Activated CD4-positive, alpha-beta T cell treated with anti-CD3 and anti-CD28 coated beads for 36 hours (primary cell): ENCODE measurements around the gene PTH1R. TPM values are rescaled to one million over a fixed set of nuclear protein-coding genes. Genes with fewer than 3 reads are reported as not detected.

Experiments used
- ATAC-seq: fragments of 200-7000 bp; cut with Tn5 transposase; one replicate; pipeline ENCODE4 v1.10.0; 2021; ENCODE audit warnings: mild to moderate bottlenecking, moderate library complexity
- CTCF ChIA-PET: fragments of 350-600 bp; sonication (Branson Sonifier 250); formaldehyde crosslinking; loops from one replicate; lab custom pipeline; 2021; ENCODE audit warnings: antibody characterized with exemption; lab: Charles Lee
- POLR2A ChIA-PET: fragments of 350-600 bp; sonication (Branson Sonifier 250); formaldehyde crosslinking; loops from one replicate; lab custom pipeline; 2021; ENCODE audit warnings: antibody characterized with exemption, inconsistent platforms; lab: Charles Lee
- DNase-seq: peaks from one replicate; pipeline ENCODE4 v3.0.0-alpha.2; 2020
- H3K27ac Mint-ChIP-seq: one replicate; pipeline ENCODE4 v1.8.0; 2021; ENCODE audit warnings: mixed read lengths
- H3K27me3 Mint-ChIP-seq: one replicate; pipeline ENCODE4 v1.8.0; 2021; ENCODE audit warnings: mixed read lengths
- H3K36me3 Mint-ChIP-seq: one replicate; pipeline ENCODE4 v1.8.0; 2021; ENCODE audit warnings: low read depth, mixed read lengths
- H3K4me1 Mint-ChIP-seq: one replicate; pipeline ENCODE4 v1.8.0; 2021; ENCODE audit warnings: mixed read lengths
- H3K4me3 Mint-ChIP-seq: one replicate; pipeline ENCODE4 v1.8.0; 2021; ENCODE audit warnings: mild to moderate bottlenecking, moderate library complexity, mixed read lengths
- H3K9me3 Mint-ChIP-seq: one replicate; pipeline ENCODE4 v1.8.0; 2021; ENCODE audit warnings: low read depth, mixed read lengths
- intact Hi-C, 2 experiments: fragments of 100-400 bp; cut with DNase I in 1 of 2; cut with micrococcal nuclease in 1 of 2; formaldehyde crosslinking; loops; one replicate each; pipeline versions ENCODE4 v1.14.2 to v1.15.1; 2022 to 2024; cut with DNase I, micrococcal nuclease
- total RNA-seq, 2 experiments: library from RNA; stranded (reverse); gene quantifications; one replicate each; pipeline ENCODE4 v1.2.3, GENCODE V29; 2021

Gene PTH1R
- total RNA-seq, 2 experiments from 2014 or later = not detected

- POLR2A ChIA-PET = no interaction called here
- H3K4me1 Mint-ChIP-seq = peaks cover 16% of the 10 kb centered on the region
- H3K4me3 Mint-ChIP-seq = no peak overlapping the region
- no peak for DNase-seq
- peaks cover 14% of the 10 kb centered on the region for H3K27me3 Mint-ChIP-seq
- no peaks in the 10 kb centered on the region for H3K36me3 Mint-ChIP-seq
- no peak for ATAC-seq
- no peak overlapping the region for H3K27ac Mint-ChIP-seq
- intact Hi-C loops = no loop called here
- no peaks in the 10 kb centered on the region for H3K9me3 Mint-ChIP-seq
- CTCF ChIA-PET = interaction anchor here (0.7 to 1.7 kb wide), 3 partner anchors 9 to 447 kb away, joined by 4 to 10 read pairs (median 5); no protein-coding TSS in a partner anchor
Measured at GRCh38 chr3:46876313-46877300, 914 bp upstream of the PTH1R start.

GRCh38 chr3:46878781-46879436, 1.4 kb downstream of the PTH1R start:
- ChIA-PET CTCF (interaction anchor here (1.7 kb wide), 1 partner anchor 12 kb away, joined by 10 read pairs; no protein-coding TSS in a partner anchor), POLR2A (no interaction called here)
- H3K4me1 Mint-ChIP-seq = peaks cover 6% of the 10 kb centered on the region
- intact Hi-C loops = no loop called here
- H3K27me3 Mint-ChIP-seq = peaks cover 21% of the 10 kb centered on the region
- H3K4me3 Mint-ChIP-seq = no peak overlapping the region
- no peak overlapping the region for H3K27ac Mint-ChIP-seq
- ATAC-seq (no peak), DNase-seq (no peak)
- H3K9me3 Mint-ChIP-seq = no peaks in the 10 kb centered on the region
- H3K36me3 Mint-ChIP-seq = no peaks in the 10 kb centered on the region

- Mint-ChIP-seq H3K27me3 (peaks cover 31% of the 10 kb centered on the region), H3K27ac (no peak overlapping the region), H3K36me3 (no peaks in the 10 kb centered on the region), H3K4me1 (no peaks in the 10 kb centered on the region), H3K4me3 (no peak overlapping the region), H3K9me3 (no peaks in the 10 kb centered on the region)
- ChIA-PET POLR2A (interaction anchor here (0.7 kb wide), 1 partner anchor 45 kb away, joined by 3 read pairs; no protein-coding TSS in a partner anchor), CTCF (interaction anchor here (1.2 kb wide), 1 partner anchor 29 kb away, joined by 3 read pairs; no protein-coding TSS in a partner anchor)
- ATAC-seq = no peak
- no peak for DNase-seq
- intact Hi-C loops = no loop called here
Measured at GRCh38 chr3:46880884-46881595, 3.5 kb downstream of the PTH1R start.

- Mint-ChIP-seq H3K27me3 (peaks cover 31% of the 10 kb centered on the region), H3K4me3 (peak overlapping the region; percentile 36), H3K4me1 (no peaks in the 10 kb centered on the region), H3K27ac (no peak overlapping the region), H3K9me3 (no peaks in the 10 kb centered on the region), H3K36me3 (no peaks in the 10 kb centered on the region)
- ChIA-PET CTCF (interaction anchor here (0.7 to 1.0 kb wide), 2 partner anchors 28 to 34 kb away, joined by 3 read pairs; no protein-coding TSS in a partner anchor), POLR2A (no interaction called here)
- DNase-seq (peak; percentile 43), ATAC-seq (peak; percentile 38)
- intact Hi-C loops = no loop called here
Measured at GRCh38 chr3:46881596-46882376, 4.3 kb downstream of the PTH1R start.

DNA sequence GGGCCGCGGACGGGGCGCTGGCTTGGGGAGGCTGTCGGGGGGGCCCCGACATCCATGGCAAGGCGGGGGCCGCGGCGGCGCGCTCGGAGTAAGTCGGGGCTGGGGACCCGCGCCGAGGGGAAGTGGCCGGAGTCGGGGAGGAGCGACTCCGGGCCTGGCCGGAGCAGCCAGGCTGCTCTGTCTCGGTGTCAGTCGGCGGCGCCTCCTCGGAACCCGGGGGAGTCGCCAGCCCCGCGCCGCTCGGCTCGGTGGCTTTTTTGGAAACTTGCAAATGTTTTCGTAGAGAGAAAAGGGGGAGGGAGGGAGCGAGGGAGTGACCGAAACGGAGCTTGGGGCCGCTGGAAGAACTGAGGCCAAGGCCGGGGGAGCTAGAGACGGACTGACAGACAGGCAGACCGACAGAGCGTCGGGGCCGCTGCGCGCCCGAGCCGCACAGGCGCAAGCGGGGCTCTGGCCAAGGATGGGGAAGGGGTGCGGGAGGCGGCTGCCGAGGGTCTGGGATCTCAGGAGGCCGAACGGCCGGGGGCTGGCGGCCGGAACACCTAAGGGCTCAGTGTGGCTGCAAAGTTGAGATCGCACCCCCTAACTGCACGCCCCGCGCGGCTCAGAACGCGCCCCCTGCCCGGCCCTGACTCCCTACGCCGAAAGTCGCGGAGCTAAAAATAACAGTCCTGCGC, 5.0 kb downstream of the PTH1R start:
- CTCF ChIA-PET = interaction anchor here (0.7 to 1.0 kb wide), 2 partner anchors 27 to 35 kb away, joined by 3 read pairs; no protein-coding TSS in a partner anchor

GRCh38 chr3:46883054-46883829, 5.7 kb downstream of the PTH1R start:
- Mint-ChIP-seq H3K9me3 (no peaks in the 10 kb centered on the region), H3K4me3 (no peak overlapping the region), H3K4me1 (no peaks in the 10 kb centered on the region), H3K27me3 (peaks cover 33% of the 10 kb centered on the region), H3K27ac (no peak overlapping the region), H3K36me3 (no peaks in the 10 kb centered on the region)
- DNase-seq (peak; percentile 49), ATAC-seq (peak; percentile 57)
- ChIA-PET CTCF (interaction anchor here (0.6 kb wide), 1 partner anchor 103 kb away, joined by 4 read pairs; no protein-coding TSS in a partner anchor), POLR2A (no interaction called here)
- intact Hi-C loops = no loop called here

More for the DNA sequence above, 5.0 kb downstream of the PTH1R start:
- Mint-ChIP-seq H3K4me3 (peak overlapping the region; percentile 49), H3K36me3 (no peaks in the 10 kb centered on the region), H3K27ac (no peak overlapping the region), H3K9me3 (no peaks in the 10 kb centered on the region), H3K27me3 (peaks cover 33% of the 10 kb centered on the region), H3K4me1 (no peaks in the 10 kb centered on the region)
- POLR2A ChIA-PET = no interaction called here
- intact Hi-C loops = no loop called here
- ATAC-seq (no peak), DNase-seq (no peak)

DNA sequence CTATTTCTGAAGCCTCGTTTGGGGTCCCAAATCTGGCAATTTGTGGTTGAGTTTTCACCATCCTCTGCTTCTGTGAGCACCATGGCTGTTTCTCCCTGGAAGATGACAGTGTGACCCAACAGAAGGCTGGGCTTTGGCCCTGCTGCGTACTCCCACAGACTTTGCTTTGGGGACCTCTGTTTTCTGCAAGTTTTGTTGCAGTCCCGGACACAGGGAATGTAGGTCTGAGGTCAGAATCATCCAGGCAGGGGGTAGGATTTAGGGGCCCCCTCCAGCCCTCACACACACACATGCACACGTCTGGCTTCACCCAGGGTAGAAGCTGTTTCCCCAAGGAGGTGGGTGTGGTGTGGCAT, 6.3 kb downstream of the PTH1R start:
- Mint-ChIP-seq H3K27me3 (peaks cover 33% of the 10 kb centered on the region), H3K36me3 (no peaks in the 10 kb centered on the region), H3K9me3 (no peaks in the 10 kb centered on the region), H3K4me3 (no peak overlapping the region), H3K27ac (no peak overlapping the region), H3K4me1 (no peaks in the 10 kb centered on the region)
- intact Hi-C loops = no loop called here
- CTCF ChIA-PET = interaction anchor here (0.6 kb wide), 1 partner anchor 102 kb away, joined by 4 read pairs; no protein-coding TSS in a partner anchor
- no peak for DNase-seq
- ATAC-seq = no peak
- POLR2A ChIA-PET = no interaction called here

GRCh38 chr3:46884427-46884826, 6.9 kb downstream of the PTH1R start:
- Mint-ChIP-seq H3K9me3 (no peaks in the 10 kb centered on the region), H3K4me3 (no peak overlapping the region), H3K4me1 (no peaks in the 10 kb centered on the region), H3K27me3 (peaks cover 33% of the 10 kb centered on the region), H3K27ac (no peak overlapping the region), H3K36me3 (no peaks in the 10 kb centered on the region)
- intact Hi-C loops = no loop called here
- DNase-seq (no peak), ATAC-seq (no peak)
- ChIA-PET CTCF (interaction anchor here (1.3 to 1.4 kb wide), 2 partner anchors 11 to 25 kb away, joined by 3 to 6 read pairs; no protein-coding TSS in a partner anchor), POLR2A (no interaction called here)

DNA sequence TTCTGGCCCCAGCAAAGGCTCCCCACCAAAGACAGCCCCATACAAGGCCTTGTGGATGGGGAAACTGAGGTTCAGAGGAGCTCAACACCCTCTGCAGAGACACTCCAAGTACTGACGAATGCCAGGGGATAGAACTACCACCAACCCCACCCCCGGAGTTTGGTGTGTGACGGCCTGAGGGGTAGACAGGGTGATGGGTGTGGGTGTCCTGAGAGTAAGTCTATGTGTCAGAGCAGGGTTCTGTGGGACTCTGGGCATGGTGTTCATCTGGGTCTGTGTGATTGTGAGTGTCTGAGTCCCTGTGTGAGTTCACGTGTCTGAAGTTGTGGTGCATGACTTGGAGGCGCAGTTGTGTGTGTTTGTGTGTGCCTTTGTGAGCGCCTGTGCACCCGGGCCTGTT, 7.4 kb downstream of the PTH1R start:
- Mint-ChIP-seq H3K9me3 (no peaks in the 10 kb centered on the region), H3K36me3 (no peaks in the 10 kb centered on the region), H3K27ac (no peak overlapping the region), H3K4me3 (no peak overlapping the region), H3K27me3 (peaks cover 32% of the 10 kb centered on the region), H3K4me1 (no peaks in the 10 kb centered on the region)
- intact Hi-C loops = no loop called here
- ATAC-seq (peak; percentile 27), DNase-seq (no peak)
- CTCF ChIA-PET = interaction anchor here (0.6 to 1.4 kb wide), 4 partner anchors 9 to 439 kb away, joined by 3 to 6 read pairs (median 4); no protein-coding TSS in a partner anchor
- POLR2A ChIA-PET = no interaction called here
